ENCODE data around the gene CERS4.
"Not testable (repeated sequence)": the region's sequence is repeated elsewhere in the genome, so short reads cannot be mapped to it uniquely, and the experiment has no call there.

CERS4 gene

GRCh38 chr19:8256276-8257051 is 47.3 kb downstream of the CERS4 start:
- Histone ChIP-seq H3K9me3 (ENCODE audit: control insufficient read depth, insufficient read depth, low read depth, low read length) (no peaks in the 10 kb centered on the region), H3K36me3 (ENCODE audit: control insufficient read depth, insufficient read depth, low read length) (peaks cover 63% of the 10 kb centered on the region), H3K27ac (ENCODE audit: low read depth, low read length) (no peak overlapping the region), H3K9ac (ENCODE audit: low read length) (no peak overlapping the region), H3K4me1 (ENCODE audit: control insufficient read depth, insufficient read depth, low read length) (peaks cover 7% of the 10 kb centered on the region; the same call in 1 of the 2 replicates), H3K4me3 (ENCODE audit: low read depth, low read length) (no peak overlapping the region), H3K27me3 (ENCODE audit: control insufficient read depth, insufficient read depth, low read length) (no peaks in the 10 kb centered on the region)

GRCh38 chr19:8257052-8257443 is 47.9 kb downstream of the CERS4 start:
- H3K9me3 ChIP-seq (ENCODE audit: control insufficient read depth, insufficient read depth, low read depth, low read length) = no peaks in the 10 kb centered on the region
- no peak overlapping the region for H3K9ac ChIP-seq (ENCODE audit: low read length)
- no peak overlapping the region for H3K4me3 ChIP-seq (ENCODE audit: low read depth, low read length)
- H3K27ac ChIP-seq (ENCODE audit: low read depth, low read length) = no peak overlapping the region
- no peaks in the 10 kb centered on the region for H3K27me3 ChIP-seq (ENCODE audit: control insufficient read depth, insufficient read depth, low read length)
- H3K36me3 ChIP-seq (ENCODE audit: control insufficient read depth, insufficient read depth, low read length) = peaks cover 69% of the 10 kb centered on the region
- peaks cover 7% of the 10 kb centered on the region; the same call in 1 of the 2 replicates for H3K4me1 ChIP-seq (ENCODE audit: control insufficient read depth, insufficient read depth, low read length)

GRCh38 chr19:8259142-8259921 is 50.2 kb downstream of the CERS4 start:
- Histone ChIP-seq H3K9me3 (ENCODE audit: control insufficient read depth, insufficient read depth, low read depth, low read length) (no peaks in the 10 kb centered on the region), H3K27ac (ENCODE audit: low read depth, low read length) (no peak overlapping the region), H3K4me1 (ENCODE audit: control insufficient read depth, insufficient read depth, low read length) (peaks cover 7% of the 10 kb centered on the region; the same call in 1 of the 2 replicates), H3K36me3 (ENCODE audit: control insufficient read depth, insufficient read depth, low read length) (peaks cover 75% of the 10 kb centered on the region), H3K4me3 (ENCODE audit: low read depth, low read length) (no peak overlapping the region), H3K9ac (ENCODE audit: low read length) (no peak overlapping the region), H3K27me3 (ENCODE audit: control insufficient read depth, insufficient read depth, low read length) (no peaks in the 10 kb centered on the region)

- H3K9me3 ChIP-seq (ENCODE audit: control insufficient read depth, insufficient read depth, low read depth, low read length) = no peaks in the 10 kb centered on the region
- H3K36me3 ChIP-seq (ENCODE audit: control insufficient read depth, insufficient read depth, low read length) = peaks cover 70% of the 10 kb centered on the region
These were observed 50.7 kb downstream of the CERS4 start for GRCh38 chr19:8259922-8260247.

GRCh38 chr19:8261347-8261746 is 52.2 kb downstream of the CERS4 start:
- no peaks in the 10 kb centered on the region for H3K27me3 ChIP-seq (ENCODE audit: control insufficient read depth, insufficient read depth, low read length)
- no peak overlapping the region for H3K4me3 ChIP-seq (ENCODE audit: low read depth, low read length)
- H3K9ac ChIP-seq (ENCODE audit: low read length) = no peak overlapping the region
- H3K9me3 ChIP-seq (ENCODE audit: control insufficient read depth, insufficient read depth, low read depth, low read length) = no peaks in the 10 kb centered on the region
- H3K4me1 ChIP-seq (ENCODE audit: control insufficient read depth, insufficient read depth, low read length) = peaks cover 7% of the 10 kb centered on the region; the same call in 1 of the 2 replicates
- peaks cover 55% of the 10 kb centered on the region for H3K36me3 ChIP-seq (ENCODE audit: control insufficient read depth, insufficient read depth, low read length)
- H3K27ac ChIP-seq (ENCODE audit: low read depth, low read length) = no peak overlapping the region

More at GRCh38 chr19:8259922-8260247, 50.7 kb downstream of the CERS4 start:
- Histone ChIP-seq H3K4me1 (ENCODE audit: control insufficient read depth, insufficient read depth, low read length) (peaks cover 7% of the 10 kb centered on the region; the same call in 1 of the 2 replicates), H3K4me3 (ENCODE audit: low read depth, low read length) (no peak overlapping the region), H3K27me3 (ENCODE audit: control insufficient read depth, insufficient read depth, low read length) (no peaks in the 10 kb centered on the region), H3K27ac (ENCODE audit: low read depth, low read length) (no peak overlapping the region), H3K9ac (ENCODE audit: low read length) (no peak overlapping the region)

- Histone ChIP-seq H3K36me3 (ENCODE audit: control insufficient read depth, insufficient read depth, low read length) (peaks cover 50% of the 10 kb centered on the region), H3K4me3 (ENCODE audit: low read depth, low read length) (no peak overlapping the region), H3K9ac (ENCODE audit: low read length) (no peak overlapping the region), H3K4me1 (ENCODE audit: control insufficient read depth, insufficient read depth, low read length) (peaks cover 7% of the 10 kb centered on the region; the same call in 1 of the 2 replicates), H3K9me3 (ENCODE audit: control insufficient read depth, insufficient read depth, low read depth, low read length) (no peaks in the 10 kb centered on the region), H3K27me3 (ENCODE audit: control insufficient read depth, insufficient read depth, low read length) (no peaks in the 10 kb centered on the region), H3K27ac (ENCODE audit: low read depth, low read length) (no peak overlapping the region)
These were observed 52.7 kb downstream of the CERS4 start for GRCh38 chr19:8261881-8262280.

GRCh38 chr19:8262431-8262830 is 53.3 kb downstream of the CERS4 start:
- no peaks in the 10 kb centered on the region for H3K9me3 ChIP-seq (ENCODE audit: control insufficient read depth, insufficient read depth, low read depth, low read length)
- H3K36me3 ChIP-seq (ENCODE audit: control insufficient read depth, insufficient read depth, low read length) = peaks cover 44% of the 10 kb centered on the region

GRCh38 chr19:8264248-8264647 is 55.1 kb downstream of the CERS4 start:
- peaks cover 29% of the 10 kb centered on the region for H3K36me3 ChIP-seq (ENCODE audit: control insufficient read depth, insufficient read depth, low read length)
- H3K27me3 ChIP-seq (ENCODE audit: control insufficient read depth, insufficient read depth, low read length); H3K27ac ChIP-seq (ENCODE audit: low read depth, low read length); H3K9ac ChIP-seq (ENCODE audit: low read length); H3K9me3 ChIP-seq (ENCODE audit: control insufficient read depth, insufficient read depth, low read depth, low read length); H3K4me1 ChIP-seq (ENCODE audit: control insufficient read depth, insufficient read depth, low read length); H3K4me3 ChIP-seq (ENCODE audit: low read depth, low read length): not testable (repeated sequence)

More at GRCh38 chr19:8262431-8262830, 53.3 kb downstream of the CERS4 start:
- Histone ChIP-seq H3K27ac (ENCODE audit: low read depth, low read length) (no peak overlapping the region), H3K27me3 (ENCODE audit: control insufficient read depth, insufficient read depth, low read length) (no peaks in the 10 kb centered on the region), H3K9ac (ENCODE audit: low read length) (no peak overlapping the region), H3K4me1 (ENCODE audit: control insufficient read depth, insufficient read depth, low read length) (peaks cover 7% of the 10 kb centered on the region; the same call in 1 of the 2 replicates), H3K4me3 (ENCODE audit: low read depth, low read length) (no peak overlapping the region)

GRCh38 chr19:8265872-8266271 is 56.7 kb downstream of the CERS4 start:
- Histone ChIP-seq H3K27ac (ENCODE audit: low read depth, low read length) (no peak overlapping the region), H3K36me3 (ENCODE audit: control insufficient read depth, insufficient read depth, low read length) (peaks cover 21% of the 10 kb centered on the region), H3K9ac (ENCODE audit: low read length) (no peak overlapping the region)

GRCh38 chr19:8269724-8270123 is 60.6 kb downstream of the CERS4 start:
- Histone ChIP-seq H3K36me3 (ENCODE audit: control insufficient read depth, insufficient read depth, low read length) (no peaks in the 10 kb centered on the region), H3K27me3 (ENCODE audit: control insufficient read depth, insufficient read depth, low read length) (no peaks in the 10 kb centered on the region; the same call in 1 of the 2 replicates), H3K4me3 (ENCODE audit: low read depth, low read length) (no peak overlapping the region), H3K9me3 (ENCODE audit: control insufficient read depth, insufficient read depth, low read depth, low read length) (no peaks in the 10 kb centered on the region), H3K27ac (ENCODE audit: low read depth, low read length) (no peak overlapping the region), H3K9ac (ENCODE audit: low read length) (no peak overlapping the region), H3K4me1 (ENCODE audit: control insufficient read depth, insufficient read depth, low read length) (peaks cover 5% of the 10 kb centered on the region)

More at GRCh38 chr19:8265872-8266271, 56.7 kb downstream of the CERS4 start:
- no peak overlapping the region for H3K4me3 ChIP-seq (ENCODE audit: low read depth, low read length)
- no peaks in the 10 kb centered on the region; the same call in 1 of the 2 replicates for H3K27me3 ChIP-seq (ENCODE audit: control insufficient read depth, insufficient read depth, low read length)
- H3K9me3 ChIP-seq (ENCODE audit: control insufficient read depth, insufficient read depth, low read depth, low read length) = no peaks in the 10 kb centered on the region
- H3K4me1 ChIP-seq (ENCODE audit: control insufficient read depth, insufficient read depth, low read length) = peaks cover 5% of the 10 kb centered on the region

- H3K27me3 ChIP-seq (ENCODE audit: control insufficient read depth, insufficient read depth, low read length); H3K27ac ChIP-seq (ENCODE audit: low read depth, low read length); H3K36me3 ChIP-seq (ENCODE audit: control insufficient read depth, insufficient read depth, low read length); H3K9me3 ChIP-seq (ENCODE audit: control insufficient read depth, insufficient read depth, low read depth, low read length); H3K4me3 ChIP-seq (ENCODE audit: low read depth, low read length); H3K4me1 ChIP-seq (ENCODE audit: control insufficient read depth, insufficient read depth, low read length); H3K9ac ChIP-seq (ENCODE audit: low read length): not testable (repeated sequence)
These were observed 67.3 kb downstream of the CERS4 start for GRCh38 chr19:8276508-8276907.
